Lung (tissue), 12 donors: ENCODE results near the gene NUDT22. TPM values are rescaled to one million over a fixed set of nuclear protein-coding genes. Genes with fewer than 3 reads are reported as not detected.

Source experiments
- ATAC-seq: fragments of 200-7000 bp; cut with Tn5 transposase; one replicate; pipeline ENCODE4 v1.9.1; 2020; ENCODE audit warnings: moderate number of reproducible peaks; ENCODE audit not compliant: insufficient read depth, low FRiP score
- DNase-seq, 3 donors: peaks; one replicate each; pipeline ENCODE4 v3.0.0-alpha.2; 2013 to 2017
- H3K27ac ChIP-seq, 2 donors: one replicate each; pipeline ENCODE4 v1.5.1; 2013; ENCODE audit warnings: mild to moderate bottlenecking in 2 of 2, moderate library complexity in 2 of 2, control low read depth in 1 of 2, inconsistent platforms in 1 of 2, low read depth in 1 of 2, low read length in 1 of 2
- H3K27me3 ChIP-seq, 3 donors: one replicate each; pipeline ENCODE4 v1.5.1; 2013; ENCODE audit warnings: low read length in 2 of 3; ENCODE audit not compliant: control insufficient read depth in 3 of 3, insufficient read depth in 3 of 3
- H3K36me3 ChIP-seq, 4 donors: one replicate each; pipeline ENCODE4 v1.5.1; 2013; ENCODE audit warnings: low read length in 4 of 4, mild to moderate bottlenecking in 1 of 4, moderate library complexity in 1 of 4; ENCODE audit not compliant: control insufficient read depth in 4 of 4, insufficient read depth in 4 of 4
- H3K4me1 ChIP-seq, 5 donors: one replicate each; pipeline ENCODE4 v1.5.1; 2013; ENCODE audit warnings: low read length in 5 of 5, mild to moderate bottlenecking in 2 of 5, moderate library complexity in 1 of 5; ENCODE audit not compliant: control insufficient read depth in 5 of 5, insufficient read depth in 5 of 5
- H3K4me3 ChIP-seq: one replicate; pipeline ENCODE4 v1.5.1; 2013; ENCODE audit warnings: mild to moderate bottlenecking, control low read depth, moderate library complexity
- H3K9ac ChIP-seq, 2 donors: one replicate each; pipeline ENCODE4 v1.5.1; 2013; ENCODE audit warnings: low read length in 2 of 2, control low read depth in 1 of 2; ENCODE audit not compliant: insufficient read depth in 1 of 2
- H3K9me3 ChIP-seq, 4 donors: one replicate each; pipeline ENCODE4 v1.5.1; 2013; ENCODE audit warnings: low read length in 3 of 4, mild to moderate bottlenecking in 1 of 4, moderate library complexity in 1 of 4; ENCODE audit not compliant: control insufficient read depth in 4 of 4, insufficient read depth in 3 of 4
- WGBS, 2 donors: extraction: QIAGEN DNeasy Blood & Tissue Kit; methylation state at CpG; one replicate each; pipeline ENCODE4 v1.1.7; 2013; 5-methylcytosine and 5-hydroxymethylcytosine counted together
- polyA plus RNA-seq, 2 donors: library from polyadenylated mRNA; stranded (reverse); fragments of 200-250 nt; gene quantifications; one replicate each; pipeline ENCODE4 v1.2.1, GENCODE V29; 2013
- total RNA-seq, 2 donors: library from RNA; depleted of rRNA in 1 of 2; stranded (reverse); fragments of >200 nt in 1 of 2; gene quantifications; one replicate each; pipeline ENCODE4 v1.2.1, GENCODE V29; 2014 to 2021
- TF ChIP-seq, protein P1 (sequence below): IDR thresholded peaks from 2 replicates; pipeline ENCODE4 v1.5.1; 2012; ENCODE audit warnings: mild to moderate bottlenecking; ENCODE audit errors: control extremely low read depth, extremely low read depth
- donor health status: control.
- donor health status: control.
- donor health status: Bipolar disorder and iron deficiency.
- donor health status: healthy.
- donor health status: DM: yes; HTN: yes; CAD: no.

NUDT22 gene
- total and polyA plus RNA-seq, 4 donors = 23.7 to 90.2 (median 64.9) TPM

DNA sequence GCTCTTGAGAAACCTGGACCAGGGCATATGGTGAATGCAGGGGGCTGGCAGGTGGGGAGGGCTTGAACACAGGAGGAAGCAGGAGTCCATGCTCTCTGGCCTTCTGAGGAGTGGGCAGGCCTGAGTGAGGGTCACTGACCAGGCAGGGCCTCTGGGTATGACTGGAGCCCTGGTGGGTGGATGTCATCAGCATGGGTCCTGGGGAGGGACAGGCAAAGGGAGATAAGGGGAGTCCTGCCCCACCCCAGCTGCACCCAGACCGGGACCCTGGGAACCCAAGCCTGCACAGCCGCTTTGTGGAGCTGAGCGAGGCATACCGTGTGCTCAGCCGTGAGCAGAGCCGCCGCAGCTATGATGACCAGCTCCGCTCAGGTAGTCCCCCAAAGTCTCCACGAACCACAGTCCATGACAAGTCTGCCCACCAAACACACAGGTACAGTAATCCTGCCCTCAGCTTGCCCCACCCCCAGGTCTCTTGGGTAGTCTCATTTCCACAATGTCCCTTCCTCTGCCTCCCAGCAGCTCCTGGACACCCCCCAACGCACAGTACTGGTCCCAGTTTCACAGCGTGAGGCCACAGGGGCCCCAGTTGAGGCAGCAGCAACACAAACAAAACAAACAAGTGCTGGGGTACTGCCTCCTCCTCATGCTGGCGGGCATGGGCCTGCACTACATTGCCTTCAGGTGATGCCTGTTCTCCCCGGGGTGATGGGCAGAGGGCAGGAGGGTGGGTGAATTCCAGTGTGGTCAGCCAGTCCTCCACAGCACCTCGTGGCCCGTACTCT lies 6.3 kb downstream of the NUDT22 start:
- no peak overlapping the region for H3K4me3 ChIP-seq

DNA sequence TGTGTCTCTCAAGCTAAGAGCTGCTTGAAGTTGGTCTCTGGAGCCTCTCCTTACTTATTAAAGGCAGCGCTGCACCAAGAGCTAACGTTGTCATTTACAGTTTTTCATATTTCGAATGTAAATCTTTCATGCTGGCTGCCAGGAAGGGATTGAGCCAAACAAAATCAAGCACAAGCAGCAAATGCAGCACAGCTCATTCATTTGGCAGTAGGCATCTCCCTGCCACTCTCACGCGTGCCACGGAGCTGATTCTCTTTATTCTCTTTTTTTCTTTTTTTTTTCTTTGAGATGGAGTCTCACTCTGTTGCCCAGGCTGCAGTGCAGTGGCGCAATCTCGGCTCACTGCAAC lies 6.9 kb downstream of the NUDT22 start:
- Histone ChIP-seq H3K36me3 (peaks cover 0 to 6% (median 2%) of the 10 kb centered on the region in 4 donors), H3K4me3 (no peak overlapping the region), H3K4me1 (peaks cover 0 to 29% (median 12%) of the 10 kb centered on the region in 5 donors), H3K9me3 (no peaks in the 10 kb centered on the region), H3K9ac (no peak overlapping the region), H3K27me3 (no peaks in the 10 kb centered on the region), H3K27ac (no peak overlapping the region)
- DNase-seq = no peak
- ATAC-seq = no peak
- 82 to 93% methylated on average over 8 of the region's 8 CpGs for WGBS, 2 donors
- TF ChIP-seq, protein P1, sequence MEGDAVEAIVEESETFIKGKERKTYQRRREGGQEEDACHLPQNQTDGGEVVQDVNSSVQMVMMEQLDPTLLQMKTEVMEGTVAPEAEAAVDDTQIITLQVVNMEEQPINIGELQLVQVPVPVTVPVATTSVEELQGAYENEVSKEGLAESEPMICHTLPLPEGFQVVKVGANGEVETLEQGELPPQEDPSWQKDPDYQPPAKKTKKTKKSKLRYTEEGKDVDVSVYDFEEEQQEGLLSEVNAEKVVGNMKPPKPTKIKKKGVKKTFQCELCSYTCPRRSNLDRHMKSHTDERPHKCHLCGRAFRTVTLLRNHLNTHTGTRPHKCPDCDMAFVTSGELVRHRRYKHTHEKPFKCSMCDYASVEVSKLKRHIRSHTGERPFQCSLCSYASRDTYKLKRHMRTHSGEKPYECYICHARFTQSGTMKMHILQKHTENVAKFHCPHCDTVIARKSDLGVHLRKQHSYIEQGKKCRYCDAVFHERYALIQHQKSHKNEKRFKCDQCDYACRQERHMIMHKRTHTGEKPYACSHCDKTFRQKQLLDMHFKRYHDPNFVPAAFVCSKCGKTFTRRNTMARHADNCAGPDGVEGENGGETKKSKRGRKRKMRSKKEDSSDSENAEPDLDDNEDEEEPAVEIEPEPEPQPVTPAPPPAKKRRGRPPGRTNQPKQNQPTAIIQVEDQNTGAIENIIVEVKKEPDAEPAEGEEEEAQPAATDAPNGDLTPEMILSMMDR = no peak

More for the DNA sequence above, 6.3 kb downstream of the NUDT22 start:
- H3K9me3 ChIP-seq = no peaks in the 10 kb centered on the region
- peaks cover 0 to 32% (median 9%) of the 10 kb centered on the region in 5 donors for H3K4me1 ChIP-seq
- DNase-seq = no peak
- no peaks in the 10 kb centered on the region for H3K27me3 ChIP-seq
- no peak for ATAC-seq
- 83 to 87% methylated on average over 15 of the region's 15 CpGs for WGBS, 2 donors
- H3K36me3 ChIP-seq = peaks cover 0 to 2% (median 0%) of the 10 kb centered on the region in 4 donors
- peak overlapping the region in 1 of 2 donors; percentile 9 for H3K27ac ChIP-seq
- no peak overlapping the region for H3K9ac ChIP-seq
- TF ChIP-seq, protein P1 = no peak

DNA sequence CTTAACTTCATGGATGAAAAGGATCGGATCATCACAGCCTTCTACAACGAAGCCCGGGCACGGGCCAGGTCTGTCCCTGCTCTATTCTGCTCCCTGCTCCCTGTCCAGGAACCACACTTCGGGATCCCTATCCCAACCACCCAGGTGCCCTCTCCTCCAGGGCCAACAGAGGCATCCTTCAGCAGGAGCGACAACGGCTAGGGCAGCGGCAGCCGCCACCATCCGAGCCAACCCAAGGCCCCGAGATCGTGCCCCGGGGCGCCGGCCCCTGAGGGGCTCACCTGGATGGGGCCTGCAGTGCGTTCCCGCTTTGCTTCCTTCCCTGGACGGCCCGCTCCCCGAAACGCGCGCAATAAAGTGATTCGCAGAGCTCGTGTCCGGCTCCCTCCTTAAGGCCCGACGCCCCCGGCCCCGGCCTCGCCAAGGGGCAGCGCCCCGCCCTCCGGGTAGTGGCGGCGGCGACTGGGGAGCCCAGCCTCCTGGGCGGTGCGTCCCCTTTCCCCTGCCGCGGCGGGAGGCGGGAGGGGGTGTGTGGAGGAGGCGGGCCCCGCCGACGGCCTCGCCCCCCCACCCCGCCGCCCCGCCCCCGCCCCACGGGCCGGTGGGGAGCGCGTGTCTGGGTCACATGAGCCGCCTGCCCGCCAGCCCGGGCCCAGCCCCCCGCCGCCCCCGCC lies 8.0 kb downstream of the NUDT22 start, which contains the start of gene VEGFB:
Gene VEGFB, plus strand, starts transcription at position 672 of the 674 bp plus-strand sequence. CDS start 250 bp downstream, outside the sequence.
- Histone ChIP-seq H3K4me3 (peak within 1 kb of the TSS; percentile 69), H3K4me1 (peaks cover 0 to 29% (median 12%) of the 10 kb centered on the region in 5 donors), H3K27me3 (no peaks in the 10 kb centered on the region), H3K27ac (peak within 1 kb of the TSS; percentile 68 to 86), H3K9me3 (no peaks in the 10 kb centered on the region), H3K36me3 (peaks cover 0 to 13% (median 5%) of the 10 kb centered on the region in 4 donors), H3K9ac (peak within 1 kb of the TSS in 1 of 2 donors; percentile 62)
- ATAC-seq (peak; percentile 73), DNase-seq (peak; percentile 74 to 82 (median 77))
- 4 to 16% methylated on average over 35 to 62 of the region's 62 CpGs for WGBS, 2 donors
- TF ChIP-seq, protein P1 = no peak
